ENCODE data around the gene APBA1. TPM values are rescaled to one million over a fixed set of nuclear protein-coding genes. Genes with fewer than 3 reads are reported as not detected.

APBA1 gene
- total and polyA plus RNA-seq, 2 of the 8 experiments (the other 6 are each of a cell fraction or from before 2014, with no cell fraction given): 0.36 to 0.60 TPM

- TF ChIP-seq GABPA (IDR thresholded peaks at IDR 0.05; ENCODE audit: borderline replicate concordance, insufficient read depth, low read length): no peak
- TF ChIP-seq POU5F1 (IDR thresholded peaks at IDR 0.05; ENCODE audit: low read depth, low read length): no peak
- no peak for TF ChIP-seq FOSL1 (IDR thresholded peaks at IDR 0.05; ENCODE audit: insufficient read depth, low read depth, low read length)
- no peak for TF ChIP-seq EGR1 (IDR thresholded peaks at IDR 0.05; ENCODE audit: borderline replicate concordance, low read depth, low read length)
- TF ChIP-seq TAF1 (IDR thresholded peaks at IDR 0.05; ENCODE audit: low read depth, low read length): no peak
- no peak for TF ChIP-seq YY1 (IDR thresholded peaks at IDR 0.05; ENCODE audit: low read depth, low read length)
- no peak for TF ChIP-seq CHD1 (IDR thresholded peaks at IDR 0.05; ENCODE audit: low read depth, low read length)
- TF ChIP-seq SRF (IDR thresholded peaks at IDR 0.05; ENCODE audit: low read depth, low read length): no peak
Observed at GRCh38 chr9:69559126-69559525, 113.0 kb downstream of the APBA1 start (continued).

All from H1 (cell line).